MM.1S (cell line): Measurements from ENCODE around the gene DSCAML1.

Experiments
- DNase-seq: peaks from one replicate; pipeline ENCODE4 v3.0.0-alpha.2; 2015
- H2AFZ ChIP-seq: fragments of 300-600 bp; sonication (generic); 2 replicates; pipeline ENCODE4 v1.6.0; 2016; ENCODE audit warnings: antibody characterized with exemption, low read length
- H3F3A ChIP-seq: fragments of 300-600 bp; sonication (generic); 2 replicates; pipeline ENCODE4 v1.6.1; 2016; ENCODE audit warnings: mild to moderate bottlenecking, antibody characterized with exemption, low read length, moderate library complexity, mixed read lengths; ENCODE audit not compliant: insufficient read depth
- H3K27ac ChIP-seq: fragments of 300-600 bp; sonication (generic); 2 replicates; pipeline ENCODE4 v1.5.1; 2016; ENCODE audit warnings: mild to moderate bottlenecking, low read length
- H3K27me3 ChIP-seq: fragments of 300-600 bp; sonication (generic); replicated peaks from 2 replicates; pipeline ENCODE4 v1.6.0; 2016; ENCODE audit warnings: low read length; ENCODE audit not compliant: insufficient read depth
- H3K36me3 ChIP-seq: fragments of 300-600 bp; sonication (generic); replicated peaks from 2 replicates; pipeline ENCODE4 v1.6.1; 2016; ENCODE audit warnings: mild to moderate bottlenecking, low read length, mixed read lengths; ENCODE audit not compliant: insufficient read depth
- H3K4me1 ChIP-seq: fragments of 300-600 bp; sonication (generic); 2 replicates; pipeline ENCODE4 v1.6.1; 2016; ENCODE audit warnings: low read length, mixed read lengths
- H3K4me2 ChIP-seq: fragments of 300-600 bp; sonication (generic); 2 replicates; pipeline ENCODE4 v1.6.0; 2016; ENCODE audit warnings: low read depth, low read length
- H3K4me3 ChIP-seq: fragments of 300-600 bp; sonication (generic); 2 replicates; pipeline ENCODE4 v1.5.1; 2016; ENCODE audit warnings: low read length, mixed read lengths
- H3K79me2 ChIP-seq: fragments of 300-600 bp; sonication (generic); 2 replicates; pipeline ENCODE4 v1.6.1; 2016; ENCODE audit warnings: mixed run types, low read length, mixed read lengths
- H3K9ac ChIP-seq: fragments of 300-600 bp; sonication (generic); 2 replicates; pipeline ENCODE4 v1.6.1; 2016; ENCODE audit warnings: low read length, mixed read lengths
- H3K9me2 ChIP-seq: fragments of 300-600 bp; sonication (generic); replicated peaks from 2 replicates; pipeline ENCODE4 v1.6.1; 2016; ENCODE audit warnings: mild to moderate bottlenecking, low read length, mixed read lengths; ENCODE audit not compliant: insufficient read depth
- H3K9me3 ChIP-seq: fragments of 300-600 bp; sonication (generic); replicated peaks from 2 replicates; pipeline ENCODE4 v1.6.1; 2016; ENCODE audit warnings: mild to moderate bottlenecking, low read length, mixed read lengths; ENCODE audit not compliant: insufficient read depth
- H4K20me1 ChIP-seq: fragments of 300-600 bp; sonication (generic); 2 replicates; pipeline ENCODE4 v1.6.1; 2016; ENCODE audit warnings: mild to moderate bottlenecking, low read length, moderate library complexity, mixed read lengths; ENCODE audit not compliant: insufficient read depth
- EZH2 ChIP-seq: fragments of 300-600 bp; sonication (generic); optimal IDR thresholded peaks from 2 replicates; pipeline ENCODE3; 2017; ENCODE audit warnings: low read depth, mild to moderate bottlenecking, antibody characterized with exemption, low read length, mixed read lengths
- EZH2phosphoT487 ChIP-seq: fragments of 300-600 bp; sonication (generic); IDR thresholded peaks from 2 replicates; pipeline ENCODE4 v1.6.1; 2018; ENCODE audit warnings: antibody characterized with exemption, low read length
- TF ChIP-seq, protein P1 (sequence below): fragments of 300-600 bp; sonication (generic); IDR thresholded peaks from 2 replicates; pipeline ENCODE4 v1.5.1; 2016; ENCODE audit warnings: antibody characterized with exemption, low read length, mixed read lengths

The DSCAML1 gene

DNA sequence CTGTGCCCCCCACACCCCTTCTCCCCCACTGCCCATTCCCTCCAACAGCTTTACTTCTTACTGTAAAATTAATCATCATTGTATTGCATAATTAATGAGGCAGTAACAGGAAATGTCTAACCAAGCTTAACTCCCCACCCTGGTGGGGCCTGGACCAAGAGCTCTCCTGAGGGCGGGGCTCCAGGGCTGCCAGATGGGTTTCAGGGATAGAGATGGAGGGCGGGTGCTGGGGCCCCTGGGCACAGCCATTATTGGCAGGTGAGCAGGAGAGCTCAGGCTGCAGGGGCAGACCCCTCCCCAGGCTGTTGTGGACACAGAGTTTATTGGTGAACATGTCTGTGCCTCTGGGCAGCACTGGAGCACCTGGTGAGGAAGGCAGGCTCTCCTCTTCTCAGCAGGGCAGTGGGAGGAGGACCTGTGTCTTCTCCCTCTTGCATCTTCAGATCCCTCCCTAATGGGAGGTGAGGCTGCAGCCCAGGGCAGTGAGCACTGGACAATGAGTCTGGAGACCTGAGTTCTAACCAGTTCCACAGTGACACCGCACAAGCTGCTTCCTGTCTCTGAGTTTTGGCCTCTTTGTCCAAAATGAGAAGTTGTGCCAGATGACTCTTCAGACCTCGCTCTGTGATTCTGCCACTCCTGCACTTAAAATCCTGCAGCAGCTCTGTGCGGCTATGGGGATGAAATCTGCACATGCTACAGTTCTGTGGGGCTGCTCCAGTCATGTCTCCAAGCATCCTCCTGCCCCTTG lies 236.1 kb downstream of the DSCAML1 start:
- no peak overlapping the region for H3K27ac ChIP-seq
- no peaks in the 10 kb centered on the region for H3K9me3 ChIP-seq
- peaks cover 58% of the 10 kb centered on the region for H3K27me3 ChIP-seq
- no peak overlapping the region for H2AFZ ChIP-seq
- no peak for TF ChIP-seq EZH2
- no peak for TF ChIP-seq EZH2phosphoT487
- TF ChIP-seq, protein P1, sequence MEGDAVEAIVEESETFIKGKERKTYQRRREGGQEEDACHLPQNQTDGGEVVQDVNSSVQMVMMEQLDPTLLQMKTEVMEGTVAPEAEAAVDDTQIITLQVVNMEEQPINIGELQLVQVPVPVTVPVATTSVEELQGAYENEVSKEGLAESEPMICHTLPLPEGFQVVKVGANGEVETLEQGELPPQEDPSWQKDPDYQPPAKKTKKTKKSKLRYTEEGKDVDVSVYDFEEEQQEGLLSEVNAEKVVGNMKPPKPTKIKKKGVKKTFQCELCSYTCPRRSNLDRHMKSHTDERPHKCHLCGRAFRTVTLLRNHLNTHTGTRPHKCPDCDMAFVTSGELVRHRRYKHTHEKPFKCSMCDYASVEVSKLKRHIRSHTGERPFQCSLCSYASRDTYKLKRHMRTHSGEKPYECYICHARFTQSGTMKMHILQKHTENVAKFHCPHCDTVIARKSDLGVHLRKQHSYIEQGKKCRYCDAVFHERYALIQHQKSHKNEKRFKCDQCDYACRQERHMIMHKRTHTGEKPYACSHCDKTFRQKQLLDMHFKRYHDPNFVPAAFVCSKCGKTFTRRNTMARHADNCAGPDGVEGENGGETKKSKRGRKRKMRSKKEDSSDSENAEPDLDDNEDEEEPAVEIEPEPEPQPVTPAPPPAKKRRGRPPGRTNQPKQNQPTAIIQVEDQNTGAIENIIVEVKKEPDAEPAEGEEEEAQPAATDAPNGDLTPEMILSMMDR, result no peak
- DNase-seq, result no peak
- no peaks in the 10 kb centered on the region for H3K4me1 ChIP-seq
- H3F3A ChIP-seq, result no peaks in the 10 kb centered on the region
- no peaks in the 10 kb centered on the region for H4K20me1 ChIP-seq
- H3K4me3 ChIP-seq, result no peak overlapping the region
- H3K9me2 ChIP-seq, result no peaks in the 10 kb centered on the region
- H3K79me2 ChIP-seq, result no peaks in the 10 kb centered on the region
- H3K4me2 ChIP-seq, result no peak overlapping the region
- no peaks in the 10 kb centered on the region for H3K36me3 ChIP-seq
- H3K9ac ChIP-seq, result no peak overlapping the region

DNA sequence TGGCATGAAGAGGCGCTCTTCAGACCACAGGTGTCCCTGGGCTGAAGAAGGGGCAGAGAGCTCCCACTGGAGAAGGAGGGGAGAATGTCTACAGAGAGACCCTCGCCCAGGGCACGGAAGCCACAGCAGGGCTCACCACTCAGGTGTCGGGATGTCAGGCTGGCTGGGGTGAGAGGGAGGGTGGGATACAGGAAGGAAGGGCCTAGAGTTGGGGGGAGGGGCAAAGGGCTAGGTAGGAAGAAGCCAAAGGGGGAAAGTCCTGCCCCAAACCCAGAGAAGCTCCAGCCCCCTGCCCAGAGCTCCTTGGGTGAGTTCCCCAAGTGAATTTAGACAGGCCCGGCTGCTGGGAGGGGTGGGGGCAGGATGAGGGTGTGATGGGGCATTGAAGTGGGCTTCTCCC lies 237.3 kb downstream of the DSCAML1 start:
- H3K27ac ChIP-seq, result no peak overlapping the region
- H3F3A ChIP-seq, result no peaks in the 10 kb centered on the region
- no peak overlapping the region for H3K4me3 ChIP-seq
- H2AFZ ChIP-seq, result no peak overlapping the region
- H3K36me3 ChIP-seq, result no peaks in the 10 kb centered on the region
- H3K9me3 ChIP-seq, result no peaks in the 10 kb centered on the region
- peaks cover 71% of the 10 kb centered on the region for H3K27me3 ChIP-seq
- no peaks in the 10 kb centered on the region for H3K79me2 ChIP-seq
- H4K20me1 ChIP-seq, result no peaks in the 10 kb centered on the region
- no peak overlapping the region for H3K4me2 ChIP-seq
- no peak for DNase-seq
- H3K4me1 ChIP-seq, result no peaks in the 10 kb centered on the region
- TF ChIP-seq EZH2phosphoT487 (no peak), EZH2 (no peak)
- TF ChIP-seq, protein P1, result no peak
- no peak overlapping the region for H3K9ac ChIP-seq
- no peaks in the 10 kb centered on the region for H3K9me2 ChIP-seq

DNA sequence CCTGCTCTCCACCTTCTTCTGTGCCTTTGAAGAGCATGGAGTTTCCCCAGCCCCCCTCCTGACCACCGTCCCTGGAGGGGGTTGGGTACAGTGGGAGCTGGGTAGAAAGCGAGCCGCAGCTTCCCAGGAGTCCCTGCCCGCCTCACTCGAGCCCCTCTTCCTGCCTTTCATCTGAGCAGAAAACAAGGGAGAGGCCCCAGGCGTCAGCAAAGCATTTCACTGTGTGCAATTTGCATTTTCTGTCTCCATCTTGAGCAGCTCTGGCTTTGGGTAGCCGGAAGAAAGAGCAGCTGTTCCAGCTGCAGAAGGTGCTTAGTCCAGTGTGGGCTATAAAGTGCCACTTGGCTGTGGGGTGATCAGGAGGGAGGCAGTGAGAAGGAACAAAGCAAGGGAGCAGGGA lies 239.7 kb downstream of the DSCAML1 start:
- no peak for DNase-seq
- H3K27me3 ChIP-seq, result peaks cover 87% of the 10 kb centered on the region
- H3K36me3 ChIP-seq, result no peaks in the 10 kb centered on the region
- H3K9ac ChIP-seq, result no peak overlapping the region
- no peaks in the 10 kb centered on the region for H3K4me1 ChIP-seq
- no peaks in the 10 kb centered on the region for H3K79me2 ChIP-seq
- H3K27ac ChIP-seq, result no peak overlapping the region
- no peaks in the 10 kb centered on the region for H3K9me2 ChIP-seq
- H4K20me1 ChIP-seq, result no peaks in the 10 kb centered on the region
- no peak overlapping the region for H2AFZ ChIP-seq
- H3F3A ChIP-seq, result no peaks in the 10 kb centered on the region
- no peaks in the 10 kb centered on the region for H3K9me3 ChIP-seq
- TF ChIP-seq, protein P1, result no peak
- TF ChIP-seq EZH2phosphoT487 (no peak), EZH2 (no peak)
- no peak overlapping the region for H3K4me3 ChIP-seq
- no peak overlapping the region for H3K4me2 ChIP-seq
